Psoas muscle (tissue), 8 donors: ENCODE data around the gene TMEM244. TPM values are rescaled to one million over a fixed set of nuclear protein-coding genes. Genes with fewer than 3 reads are reported as not detected.
A peak's percentile ranks its signal among the peaks of the same experiment; 100 is the strongest.

Experiments
- ATAC-seq, 4 donors: fragments of 200-7000 bp; cut with Tn5 transposase; one replicate each; pipeline ENCODE4 v1.9.1; 2020; ENCODE audit warnings: moderate library complexity in 3 of 4, mild to moderate bottlenecking in 2 of 4
- DNase-seq, 2 donors: peaks; one replicate each; pipeline ENCODE4 v3.0.0-alpha.2; 2020
- H3K27ac ChIP-seq: fragments of 200-600 bp; one replicate; pipeline ENCODE4 v1.8.0; 2022
- H3K27me3 ChIP-seq, 3 donors: fragments of 200-600 bp in 1 of 3; one replicate each; pipeline versions ENCODE4 v1.6.1 to v1.8.0; 2013 to 2022; ENCODE audit warnings: low read length in 2 of 3, mild to moderate bottlenecking in 2 of 3, moderate library complexity in 1 of 3; ENCODE audit not compliant: insufficient read depth in 3 of 3
- H3K36me3 ChIP-seq, 2 donors: fragments of 200-600 bp in 1 of 2; one replicate each; pipeline versions ENCODE4 v1.6.1 to v1.8.0; 2013 to 2022; ENCODE audit warnings: low read depth in 1 of 2, mild to moderate bottlenecking in 1 of 2, moderate library complexity in 1 of 2; ENCODE audit not compliant: insufficient read depth in 1 of 2
- H3K4me1 ChIP-seq: fragments of 200-600 bp; one replicate; pipeline ENCODE4 v1.8.0; 2022
- H3K4me3 ChIP-seq: fragments of 200-600 bp; one replicate; pipeline ENCODE4 v1.8.0; 2022; ENCODE audit warnings: mild to moderate bottlenecking
- H3K9me3 ChIP-seq: fragments of 200-600 bp; one replicate; pipeline ENCODE4 v1.8.0; 2022
- WGBS, 3 donors: extraction: QIAGEN DNeasy Blood & Tissue Kit; methylation state at CpG; one replicate each; pipeline versions ENCODE4 v1.1.6 to v1.1.7; 2013; 5-methylcytosine and 5-hydroxymethylcytosine counted together
- intact Hi-C, 2 donors: fragments of 100-400 bp; cut with DNase I; formaldehyde crosslinking; loops; one replicate each; pipeline versions ENCODE4 v1.11.0 to v1.14.2; 2022
- polyA plus RNA-seq, 3 donors: library from polyadenylated mRNA; stranded (reverse); fragments of 200-250 nt; gene quantifications; one replicate each; pipeline ENCODE4 v1.2.3, GENCODE V29; 2013
- total RNA-seq, 4 donors: library from RNA; stranded (reverse); fragmentation: NEBNext Ultra II Directional in 2 of 4; extraction: Animal tissue kit (Norgen Biotek cat#: 25700) in 2 of 4; gene quantifications; one replicate each; pipeline versions ENCODE4 v1.2.1 to v1.2.4, GENCODE V29; 2021 to 2023
- TF ChIP-seq, protein P1 (sequence below): fragments of 200-600 bp; IDR thresholded peaks from one replicate; pipeline ENCODE4 v1.8.0; 2022; ENCODE audit warnings: antibody characterized with exemption
- donor health status: healthy with polysubstance abuse.
- donor health status: DM: no; HTN: no; CAD: no; lungs with moderate emphysema.
- donor health status: Bipolar disorder and iron deficiency.
- donor health status: healthy.
- donor health status: DM: yes; HTN: yes; CAD: no.
- donor health status: DM: no; HTN: no; CAD: no.
- donor health status: DM: no; HTN: no; CAD: no.
- donor health status: DM: yes; HTN: yes; CAD: no.

Gene TMEM244
- total and polyA plus RNA-seq, 7 donors, result not detected

DNA sequence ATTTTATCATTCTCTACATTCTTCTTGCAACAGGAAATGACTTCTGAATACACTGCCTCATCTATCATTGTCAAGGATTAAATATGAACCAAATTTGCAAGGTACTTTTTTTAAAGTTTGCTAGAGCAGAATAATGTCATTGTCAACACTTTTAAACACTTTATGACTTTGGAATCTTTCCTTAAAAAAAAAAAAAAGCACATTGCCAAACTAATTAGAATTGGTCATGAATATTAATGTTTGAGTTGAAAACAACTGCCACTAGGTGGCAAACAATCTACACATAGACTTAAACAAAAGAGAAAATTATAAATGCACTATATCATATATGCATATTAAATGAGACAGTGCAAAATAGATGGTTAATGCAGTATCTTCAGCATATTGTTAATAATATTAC is 32.5 kb upstream of the TMEM244 start:
- Histone ChIP-seq H3K27me3 (no peaks in the 10 kb centered on the region), H3K27ac (no peak overlapping the region), H3K9me3 (no peaks in the 10 kb centered on the region), H3K4me3 (no peak overlapping the region), H3K36me3 (no peaks in the 10 kb centered on the region), H3K4me1 (no peaks in the 10 kb centered on the region)
- TF ChIP-seq, protein P1, sequence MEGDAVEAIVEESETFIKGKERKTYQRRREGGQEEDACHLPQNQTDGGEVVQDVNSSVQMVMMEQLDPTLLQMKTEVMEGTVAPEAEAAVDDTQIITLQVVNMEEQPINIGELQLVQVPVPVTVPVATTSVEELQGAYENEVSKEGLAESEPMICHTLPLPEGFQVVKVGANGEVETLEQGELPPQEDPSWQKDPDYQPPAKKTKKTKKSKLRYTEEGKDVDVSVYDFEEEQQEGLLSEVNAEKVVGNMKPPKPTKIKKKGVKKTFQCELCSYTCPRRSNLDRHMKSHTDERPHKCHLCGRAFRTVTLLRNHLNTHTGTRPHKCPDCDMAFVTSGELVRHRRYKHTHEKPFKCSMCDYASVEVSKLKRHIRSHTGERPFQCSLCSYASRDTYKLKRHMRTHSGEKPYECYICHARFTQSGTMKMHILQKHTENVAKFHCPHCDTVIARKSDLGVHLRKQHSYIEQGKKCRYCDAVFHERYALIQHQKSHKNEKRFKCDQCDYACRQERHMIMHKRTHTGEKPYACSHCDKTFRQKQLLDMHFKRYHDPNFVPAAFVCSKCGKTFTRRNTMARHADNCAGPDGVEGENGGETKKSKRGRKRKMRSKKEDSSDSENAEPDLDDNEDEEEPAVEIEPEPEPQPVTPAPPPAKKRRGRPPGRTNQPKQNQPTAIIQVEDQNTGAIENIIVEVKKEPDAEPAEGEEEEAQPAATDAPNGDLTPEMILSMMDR, result peak; percentile 30
- no peak for DNase-seq
- intact Hi-C loops, result loop anchor here (5.0 kb wide), 1 partner anchor 129 kb away; no protein-coding TSS in a partner anchor
- no peak for ATAC-seq

DNA sequence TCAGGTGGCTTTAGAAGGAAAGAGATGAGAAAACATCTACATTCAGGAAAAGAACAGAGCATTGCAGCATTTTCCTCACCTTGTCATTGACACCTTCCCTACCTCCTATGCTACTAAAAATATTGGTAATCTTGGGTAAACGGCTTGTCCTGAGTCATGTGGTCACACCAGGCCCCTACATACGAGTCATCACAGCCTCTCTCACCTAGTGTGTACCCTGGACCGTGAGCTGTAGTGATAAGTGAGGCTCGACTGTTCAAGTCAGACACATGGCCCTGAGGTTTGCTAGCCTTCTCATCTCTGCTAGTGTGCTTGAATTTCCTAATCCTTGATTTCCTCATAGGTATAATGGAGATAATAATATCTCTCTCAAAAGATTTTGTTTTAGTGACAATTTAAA is 29.6 kb upstream of the TMEM244 start:
- WGBS, 3 donors, result 72 to 75% (median 75%) methylated on average over 4 of the region's 4 CpGs
- Histone ChIP-seq H3K9me3 (no peaks in the 10 kb centered on the region), H3K36me3 (no peaks in the 10 kb centered on the region), H3K27me3 (no peaks in the 10 kb centered on the region), H3K4me3 (no peak overlapping the region), H3K27ac (no peak overlapping the region), H3K4me1 (no peaks in the 10 kb centered on the region)
- intact Hi-C loops, result loop anchor here (5.0 kb wide), 1 partner anchor 132 kb away; no protein-coding TSS in a partner anchor
- DNase-seq, result no peak
- ATAC-seq, result no peak
- TF ChIP-seq, protein P1, result no peak

DNA sequence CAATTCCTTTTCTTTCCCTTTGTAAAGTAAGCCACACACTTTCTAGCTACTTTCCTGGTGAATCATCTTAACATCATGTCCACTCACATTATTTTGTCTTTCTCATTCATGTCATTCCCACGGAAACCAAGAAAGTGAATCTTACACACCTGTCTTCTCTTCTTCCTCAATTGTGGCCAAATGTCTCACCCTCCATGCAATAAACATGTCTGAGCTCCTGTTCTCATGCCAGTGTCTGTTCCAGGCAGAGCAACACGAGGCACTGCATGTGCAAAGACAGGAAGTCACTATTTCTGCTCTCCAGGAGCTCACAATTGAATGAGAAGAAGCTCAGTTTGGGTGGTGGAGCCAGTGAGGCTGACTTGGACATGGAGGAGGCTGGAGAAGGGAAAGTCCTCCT is 29.0 kb upstream of the TMEM244 start:
- Histone ChIP-seq H3K36me3 (no peaks in the 10 kb centered on the region), H3K27me3 (no peaks in the 10 kb centered on the region), H3K27ac (no peak overlapping the region), H3K9me3 (no peaks in the 10 kb centered on the region), H3K4me1 (no peaks in the 10 kb centered on the region), H3K4me3 (no peak overlapping the region)
- TF ChIP-seq, protein P1, result no peak
- intact Hi-C loops, result loop anchor here (5.0 kb wide), 1 partner anchor 132 kb away; no protein-coding TSS in a partner anchor
- DNase-seq (no peak), ATAC-seq (no peak)
- 39 to 56% (median 42%) methylated on average over 2 of the region's 2 CpGs for WGBS, 3 donors

DNA sequence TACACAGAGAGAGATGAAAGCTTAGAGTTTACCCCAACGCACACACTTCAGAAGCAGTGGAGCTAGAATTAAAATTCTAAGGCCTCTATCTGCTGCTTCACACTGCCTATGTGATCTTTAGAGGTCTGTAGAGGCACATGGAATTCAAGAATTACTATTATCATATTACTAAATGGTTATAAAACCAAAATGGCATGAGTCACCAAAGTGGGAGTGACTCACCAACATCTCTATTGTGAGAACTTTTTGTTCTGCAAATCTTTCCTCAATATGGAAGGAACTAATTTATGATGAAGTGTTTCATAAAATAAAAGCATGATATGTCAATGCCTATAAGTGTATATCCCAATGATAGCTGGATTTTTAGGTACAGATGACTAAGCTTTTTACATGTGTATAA is 28.5 kb upstream of the TMEM244 start:
- Histone ChIP-seq H3K36me3 (no peaks in the 10 kb centered on the region), H3K4me1 (no peaks in the 10 kb centered on the region), H3K27ac (no peak overlapping the region), H3K9me3 (no peaks in the 10 kb centered on the region), H3K27me3 (no peaks in the 10 kb centered on the region), H3K4me3 (no peak overlapping the region)
- ATAC-seq, result no peak
- intact Hi-C loops, result no loop called here
- WGBS, 3 donors, result 88 to 94% (median 93%) methylated on average over 1 of the region's 1 CpG
- DNase-seq, result no peak
- TF ChIP-seq, protein P1, result no peak

DNA sequence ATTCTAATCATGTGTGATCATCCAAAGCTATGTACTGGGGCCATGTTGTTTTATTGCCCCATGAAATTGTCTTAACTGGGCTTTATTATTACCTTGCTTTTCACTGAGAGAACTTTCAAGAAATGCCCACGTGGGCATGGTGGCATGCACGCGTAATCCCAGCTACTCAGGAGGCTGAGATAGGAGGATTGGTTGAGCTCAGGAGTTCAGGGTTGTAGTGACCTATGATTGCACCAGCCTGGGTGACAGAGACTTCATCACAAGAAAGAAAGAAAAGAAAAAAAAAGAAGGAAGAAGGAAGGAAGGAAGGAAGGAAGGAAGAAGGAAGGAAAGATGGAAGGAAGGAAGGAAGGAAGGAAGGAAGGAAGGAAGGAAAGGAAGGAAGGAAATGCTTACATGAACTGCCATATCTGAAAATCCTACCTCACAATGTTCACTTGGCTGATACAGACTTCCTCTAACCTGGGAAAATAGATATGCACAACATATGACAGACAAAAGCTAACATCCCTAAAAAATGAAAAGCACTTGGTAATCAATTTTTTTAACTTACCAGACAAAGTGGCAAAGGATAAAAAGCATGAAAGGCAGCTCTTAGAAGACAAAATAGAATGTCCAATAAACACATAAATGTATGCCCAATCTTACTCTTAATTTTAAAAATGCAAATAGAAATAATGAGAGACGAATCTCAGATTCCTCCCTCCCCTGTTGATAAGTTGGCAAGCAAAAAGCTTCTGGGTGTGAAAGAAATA is 25.5 kb upstream of the TMEM244 start:
- DNase-seq, result no peak
- no peak for ATAC-seq
- intact Hi-C loops, result no loop called here
- no peaks in the 10 kb centered on the region for H3K27me3 ChIP-seq
- 77 to 81% (median 80%) methylated on average over 4 of the region's 4 CpGs for WGBS, 3 donors
- TF ChIP-seq, protein P1, result no peak
- no peaks in the 10 kb centered on the region for H3K9me3 ChIP-seq
- no peaks in the 10 kb centered on the region for H3K36me3 ChIP-seq
- H3K4me1 ChIP-seq, result no peaks in the 10 kb centered on the region
- H3K4me3 ChIP-seq, result no peak overlapping the region
- H3K27ac ChIP-seq, result no peak overlapping the region
